ENCODE data around the gene PTPRG. TPM values are rescaled to one million over a fixed set of nuclear protein-coding genes. Genes with fewer than 3 reads are reported as not detected.

PTPRG gene
- total RNA-seq, 1 experiment from 2014 or later, result 0.73 TPM

- no peaks in the 10 kb centered on the region for H3K9me2 ChIP-seq (replicated peaks; ENCODE audit: low read length)
- POLR2A ChIA-PET (ENCODE audit: unreplicated experiment), result no interaction called here
- no peak overlapping the region for H3K4me3 ChIP-seq (ENCODE audit: low read length)
- H3K27ac ChIP-seq (ENCODE audit: low read length), result no peak overlapping the region
- no peaks in the 10 kb centered on the region for H3K4me1 ChIP-seq (ENCODE audit: insufficient read depth, low read length)
- no peak overlapping the region for H3K9ac ChIP-seq (ENCODE audit: low read length)
- H3K9me3 ChIP-seq (ENCODE audit: low read length), result peaks cover 6% of the 10 kb centered on the region; the same call in 1 of the 2 replicates
- no TSS peak for BruUV-seq (replicated peaks)
- H4K20me1 ChIP-seq (ENCODE audit: low read length), result no peaks in the 10 kb centered on the region
- no peaks in the 10 kb centered on the region for H3K27me3 ChIP-seq (ENCODE audit: low read length)
- no peaks in the 10 kb centered on the region for H3K79me2 ChIP-seq (ENCODE audit: low read length)
- H3F3A ChIP-seq (ENCODE audit: low read length, unreplicated experiment), result no peaks in the 10 kb centered on the region
- TF ChIP-seq, protein P1, sequence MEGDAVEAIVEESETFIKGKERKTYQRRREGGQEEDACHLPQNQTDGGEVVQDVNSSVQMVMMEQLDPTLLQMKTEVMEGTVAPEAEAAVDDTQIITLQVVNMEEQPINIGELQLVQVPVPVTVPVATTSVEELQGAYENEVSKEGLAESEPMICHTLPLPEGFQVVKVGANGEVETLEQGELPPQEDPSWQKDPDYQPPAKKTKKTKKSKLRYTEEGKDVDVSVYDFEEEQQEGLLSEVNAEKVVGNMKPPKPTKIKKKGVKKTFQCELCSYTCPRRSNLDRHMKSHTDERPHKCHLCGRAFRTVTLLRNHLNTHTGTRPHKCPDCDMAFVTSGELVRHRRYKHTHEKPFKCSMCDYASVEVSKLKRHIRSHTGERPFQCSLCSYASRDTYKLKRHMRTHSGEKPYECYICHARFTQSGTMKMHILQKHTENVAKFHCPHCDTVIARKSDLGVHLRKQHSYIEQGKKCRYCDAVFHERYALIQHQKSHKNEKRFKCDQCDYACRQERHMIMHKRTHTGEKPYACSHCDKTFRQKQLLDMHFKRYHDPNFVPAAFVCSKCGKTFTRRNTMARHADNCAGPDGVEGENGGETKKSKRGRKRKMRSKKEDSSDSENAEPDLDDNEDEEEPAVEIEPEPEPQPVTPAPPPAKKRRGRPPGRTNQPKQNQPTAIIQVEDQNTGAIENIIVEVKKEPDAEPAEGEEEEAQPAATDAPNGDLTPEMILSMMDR (conservative IDR thresholded peaks at IDR 0.05; ENCODE audit: low read depth, low read length), result no peak
- TF ChIP-seq EZH2 (IDR thresholded peaks at IDR 0.05; ENCODE audit: low read length, unreplicated experiment) (no peak), EZH2phosphoT487 (IDR thresholded peaks at IDR 0.05; ENCODE audit: borderline replicate concordance, low read length) (no peak)
- CTCF ChIA-PET, result no interaction called here
- no peaks in the 10 kb centered on the region for H3K36me3 ChIP-seq (ENCODE audit: low read depth, low read length)
- DNase-seq (no peak), ATAC-seq (no peak)
- no peak overlapping the region for H2AFZ ChIP-seq (ENCODE audit: low read length)
- H3K4me2 ChIP-seq (ENCODE audit: low read length), result no peak overlapping the region
- intact Hi-C loops (cut with micrococcal nuclease), result no loop called here
Measured at GRCh38 chr3:61828880-61829721, 267.7 kb downstream of the PTPRG start.

DNA sequence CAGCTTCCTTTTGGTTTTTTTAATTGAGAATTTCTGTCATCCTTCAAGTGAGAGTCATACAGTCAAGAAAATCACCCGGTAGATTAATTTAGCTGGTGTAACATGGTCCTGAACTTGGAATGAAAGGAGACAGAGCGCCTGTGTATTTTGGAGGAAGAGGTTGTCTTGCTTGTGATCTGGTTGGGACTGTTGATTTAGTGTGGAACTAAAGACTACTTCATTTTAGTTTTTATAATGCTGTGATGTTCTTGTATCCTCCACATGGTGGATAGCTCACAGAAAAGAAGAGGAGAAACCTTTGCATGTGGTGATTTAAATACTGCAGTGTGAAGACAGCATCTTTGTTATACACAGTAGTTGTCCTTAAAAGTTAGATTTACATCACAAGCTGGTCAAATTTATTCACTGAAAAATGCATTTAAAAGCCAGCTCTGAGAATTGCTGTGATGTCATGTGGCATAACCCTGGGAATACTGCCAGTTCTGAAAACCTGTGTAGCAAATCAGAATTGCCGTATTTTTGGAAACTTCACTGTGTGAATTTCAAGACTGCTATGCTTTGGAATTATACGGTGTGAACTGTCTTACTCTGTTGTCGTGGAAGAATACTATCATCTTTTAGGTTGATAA, 268.5 kb downstream of the PTPRG start:
- Histone ChIP-seq H3K9me2 (replicated peaks; ENCODE audit: low read length) (no peaks in the 10 kb centered on the region), H3K79me2 (ENCODE audit: low read length) (no peaks in the 10 kb centered on the region), H3K36me3 (ENCODE audit: low read depth, low read length) (no peaks in the 10 kb centered on the region), H3K27ac (ENCODE audit: low read length) (no peak overlapping the region), H4K20me1 (ENCODE audit: low read length) (no peaks in the 10 kb centered on the region), H3K9ac (ENCODE audit: low read length) (no peak overlapping the region), H3K27me3 (ENCODE audit: low read length) (no peaks in the 10 kb centered on the region), H3K4me3 (ENCODE audit: low read length) (no peak overlapping the region), H3K4me1 (ENCODE audit: insufficient read depth, low read length) (no peaks in the 10 kb centered on the region), H2AFZ (ENCODE audit: low read length) (no peak overlapping the region), H3F3A (ENCODE audit: low read length, unreplicated experiment) (no peaks in the 10 kb centered on the region), H3K9me3 (ENCODE audit: low read length) (peaks cover 6% of the 10 kb centered on the region; the same call in 1 of the 2 replicates), H3K4me2 (ENCODE audit: low read length) (no peak overlapping the region)
- no TSS peak for BruUV-seq (replicated peaks)
- no peak for ATAC-seq
- no peak for TF ChIP-seq EZH2 (IDR thresholded peaks at IDR 0.05; ENCODE audit: low read length, unreplicated experiment)
- TF ChIP-seq EZH2phosphoT487 (IDR thresholded peaks at IDR 0.05; ENCODE audit: borderline replicate concordance, low read length), result no peak
- TF ChIP-seq, protein P1 (conservative IDR thresholded peaks at IDR 0.05; ENCODE audit: low read depth, low read length), result no peak
- intact Hi-C loops (cut with micrococcal nuclease), result no loop called here
- ChIA-PET CTCF (no interaction called here), POLR2A (ENCODE audit: unreplicated experiment) (no interaction called here)
- no peak for DNase-seq

DNA sequence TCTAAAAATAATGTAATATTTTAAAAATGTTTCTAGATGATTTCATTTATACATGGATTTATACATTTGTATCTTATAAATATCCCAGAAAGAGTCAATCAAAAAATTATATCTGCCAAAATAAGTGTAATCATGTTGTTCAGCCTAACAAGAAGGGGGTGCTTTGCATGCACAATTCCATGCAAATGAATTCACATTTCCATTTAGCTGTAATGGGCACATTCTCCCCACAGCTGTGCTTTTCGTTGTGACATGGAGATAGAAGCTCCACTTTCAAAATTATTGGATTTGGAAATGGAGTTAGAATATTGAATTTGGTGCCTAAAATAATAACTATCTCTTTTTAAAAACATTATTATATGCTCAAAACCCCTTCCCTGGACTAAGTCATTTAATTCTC, 270.6 kb downstream of the PTPRG start:
- ChIA-PET POLR2A (ENCODE audit: unreplicated experiment) (no interaction called here), CTCF (no interaction called here)
- Histone ChIP-seq H3K79me2 (ENCODE audit: low read length) (no peaks in the 10 kb centered on the region), H3K36me3 (ENCODE audit: low read depth, low read length) (no peaks in the 10 kb centered on the region), H3F3A (ENCODE audit: low read length, unreplicated experiment) (no peaks in the 10 kb centered on the region), H2AFZ (ENCODE audit: low read length) (no peak overlapping the region), H3K9ac (ENCODE audit: low read length) (no peak overlapping the region), H3K4me2 (ENCODE audit: low read length) (no peak overlapping the region), H3K4me1 (ENCODE audit: insufficient read depth, low read length) (no peaks in the 10 kb centered on the region), H3K27ac (ENCODE audit: low read length) (no peak overlapping the region), H3K4me3 (ENCODE audit: low read length) (no peak overlapping the region), H4K20me1 (ENCODE audit: low read length) (no peaks in the 10 kb centered on the region), H3K27me3 (ENCODE audit: low read length) (no peaks in the 10 kb centered on the region), H3K9me2 (replicated peaks; ENCODE audit: low read length) (no peaks in the 10 kb centered on the region), H3K9me3 (ENCODE audit: low read length) (peaks cover 6% of the 10 kb centered on the region; the same call in 1 of the 2 replicates)
- ATAC-seq, result no peak
- BruUV-seq (replicated peaks), result no TSS peak
- no peak for DNase-seq
- TF ChIP-seq, protein P1 (conservative IDR thresholded peaks at IDR 0.05; ENCODE audit: low read depth, low read length), result no peak
- no peak for TF ChIP-seq EZH2phosphoT487 (IDR thresholded peaks at IDR 0.05; ENCODE audit: borderline replicate concordance, low read length)
- TF ChIP-seq EZH2 (IDR thresholded peaks at IDR 0.05; ENCODE audit: low read length, unreplicated experiment), result no peak
- intact Hi-C loops (cut with micrococcal nuclease), result no loop called here

All from PC-3 (cell line).